ENCODE measurements around the gene LAMC2.

DNA sequence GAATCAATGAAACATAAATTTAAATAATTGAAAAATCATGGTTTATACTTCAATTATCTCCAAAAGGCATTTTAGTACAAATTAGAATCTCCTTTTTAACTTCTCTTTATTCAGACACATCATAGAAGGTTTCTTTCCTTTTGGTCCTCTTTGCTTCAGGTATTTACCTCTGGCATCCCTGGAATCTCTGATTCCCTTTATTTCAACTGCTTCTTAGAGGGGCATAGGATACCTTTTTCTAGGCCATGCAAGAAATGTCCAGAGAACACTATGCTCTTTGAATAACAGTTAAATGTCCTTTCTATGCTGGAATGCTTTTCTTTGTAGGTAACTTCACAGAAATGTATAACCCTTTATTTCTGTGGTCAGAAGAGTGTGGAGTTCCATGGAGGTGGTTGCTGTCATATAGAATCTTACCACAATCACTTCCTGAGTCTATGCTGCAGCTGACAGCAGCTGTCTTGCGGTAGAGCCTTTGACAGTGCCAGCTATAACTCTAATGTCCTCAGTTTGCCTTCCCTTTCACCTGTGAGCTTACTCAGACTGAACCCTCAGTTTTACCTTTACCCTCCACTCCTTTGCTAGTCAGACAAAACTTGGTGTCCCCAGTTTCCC lies 8.6 kb downstream of the LAMC2 start:
- TF ChIP-seq, protein P1, sequence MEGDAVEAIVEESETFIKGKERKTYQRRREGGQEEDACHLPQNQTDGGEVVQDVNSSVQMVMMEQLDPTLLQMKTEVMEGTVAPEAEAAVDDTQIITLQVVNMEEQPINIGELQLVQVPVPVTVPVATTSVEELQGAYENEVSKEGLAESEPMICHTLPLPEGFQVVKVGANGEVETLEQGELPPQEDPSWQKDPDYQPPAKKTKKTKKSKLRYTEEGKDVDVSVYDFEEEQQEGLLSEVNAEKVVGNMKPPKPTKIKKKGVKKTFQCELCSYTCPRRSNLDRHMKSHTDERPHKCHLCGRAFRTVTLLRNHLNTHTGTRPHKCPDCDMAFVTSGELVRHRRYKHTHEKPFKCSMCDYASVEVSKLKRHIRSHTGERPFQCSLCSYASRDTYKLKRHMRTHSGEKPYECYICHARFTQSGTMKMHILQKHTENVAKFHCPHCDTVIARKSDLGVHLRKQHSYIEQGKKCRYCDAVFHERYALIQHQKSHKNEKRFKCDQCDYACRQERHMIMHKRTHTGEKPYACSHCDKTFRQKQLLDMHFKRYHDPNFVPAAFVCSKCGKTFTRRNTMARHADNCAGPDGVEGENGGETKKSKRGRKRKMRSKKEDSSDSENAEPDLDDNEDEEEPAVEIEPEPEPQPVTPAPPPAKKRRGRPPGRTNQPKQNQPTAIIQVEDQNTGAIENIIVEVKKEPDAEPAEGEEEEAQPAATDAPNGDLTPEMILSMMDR (IDR thresholded peaks at IDR 0.05; ENCODE audit: insufficient read depth, low read length, poor library complexity, severe bottlenecking) = no peak
- no peak for TF ChIP-seq EZH2phosphoT487 (conservative IDR thresholded peaks at IDR 0.05; ENCODE audit: low read length)

Data from SU-DHL-6 (cell line).